NCI-H2107 (cell line): ENCODE measurements around the gene KRT34.
"Not testable (repeated sequence)": the region's sequence is repeated elsewhere in the genome, so short reads cannot be mapped to it uniquely, and the experiment has no call there.

ENCODE experiments used
- DNase-seq: peaks from one replicate; lab custom pipeline; 2025; lab: John Stamatoyannopoulos, UW

KRT34 gene

DNA sequence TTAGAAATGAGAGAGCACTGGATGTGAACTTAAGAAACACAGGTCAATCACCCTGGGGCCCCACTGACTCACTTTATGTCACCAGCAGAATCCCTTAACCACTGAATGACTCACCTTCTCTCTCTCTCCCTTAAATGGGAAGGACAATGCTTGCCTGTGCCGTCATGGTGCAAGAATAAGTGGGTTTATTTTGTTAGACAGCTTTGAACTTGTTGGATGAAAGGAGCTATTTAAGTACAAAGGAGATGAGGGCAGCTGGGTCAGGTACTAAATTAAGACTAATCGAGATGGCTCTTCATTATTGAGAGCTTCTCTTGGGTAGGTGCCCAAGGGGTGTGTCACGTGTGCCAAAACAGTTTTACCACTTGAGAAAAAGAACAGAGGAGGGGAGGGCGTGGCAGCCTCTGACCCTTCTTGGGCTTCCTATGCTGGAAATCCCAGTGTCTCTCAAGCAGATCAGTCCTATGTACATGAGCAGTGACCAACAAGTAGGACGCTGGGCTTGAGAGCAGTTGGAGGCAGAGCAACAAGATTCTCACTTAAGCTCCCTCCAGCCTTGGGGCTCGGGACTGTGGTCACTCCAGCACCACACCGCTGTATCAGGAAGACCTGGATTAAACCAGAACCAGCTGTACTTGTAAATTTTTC is 22.0 kb upstream of the KRT34 start:
- DNase-seq, result no peak

DNA sequence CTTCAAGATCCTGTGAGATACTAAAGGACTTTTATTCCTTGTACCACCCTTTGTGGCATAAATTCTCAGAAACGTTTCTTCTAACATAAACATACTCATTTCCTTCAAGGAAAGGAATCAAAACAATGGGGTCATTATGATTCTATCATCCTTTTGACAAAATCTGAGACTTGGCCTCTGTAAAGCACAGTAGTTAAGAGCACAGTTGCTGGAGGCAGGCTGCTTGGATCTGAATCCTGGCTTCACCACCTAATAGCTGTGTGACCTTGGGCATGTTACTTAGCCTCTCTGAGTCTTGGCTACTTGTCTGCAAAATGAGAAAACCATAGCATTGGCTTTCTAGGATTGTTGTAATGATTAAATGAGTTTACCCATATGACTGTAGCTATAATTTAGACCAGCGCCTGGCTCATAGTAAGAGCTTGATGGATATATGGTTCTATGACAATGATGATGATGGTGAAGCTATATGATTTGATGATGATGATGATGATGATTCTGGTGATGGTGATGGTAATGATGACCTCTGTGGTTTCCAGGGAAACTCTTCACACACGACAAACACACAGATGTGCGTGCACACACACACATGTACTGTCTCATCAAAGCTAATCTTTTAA is 21.4 kb upstream of the KRT34 start:
- no peak for DNase-seq

- no peak for DNase-seq
Observed at GRCh38 chr17:41402161-41402560, 20.1 kb upstream of the KRT34 start.

DNA sequence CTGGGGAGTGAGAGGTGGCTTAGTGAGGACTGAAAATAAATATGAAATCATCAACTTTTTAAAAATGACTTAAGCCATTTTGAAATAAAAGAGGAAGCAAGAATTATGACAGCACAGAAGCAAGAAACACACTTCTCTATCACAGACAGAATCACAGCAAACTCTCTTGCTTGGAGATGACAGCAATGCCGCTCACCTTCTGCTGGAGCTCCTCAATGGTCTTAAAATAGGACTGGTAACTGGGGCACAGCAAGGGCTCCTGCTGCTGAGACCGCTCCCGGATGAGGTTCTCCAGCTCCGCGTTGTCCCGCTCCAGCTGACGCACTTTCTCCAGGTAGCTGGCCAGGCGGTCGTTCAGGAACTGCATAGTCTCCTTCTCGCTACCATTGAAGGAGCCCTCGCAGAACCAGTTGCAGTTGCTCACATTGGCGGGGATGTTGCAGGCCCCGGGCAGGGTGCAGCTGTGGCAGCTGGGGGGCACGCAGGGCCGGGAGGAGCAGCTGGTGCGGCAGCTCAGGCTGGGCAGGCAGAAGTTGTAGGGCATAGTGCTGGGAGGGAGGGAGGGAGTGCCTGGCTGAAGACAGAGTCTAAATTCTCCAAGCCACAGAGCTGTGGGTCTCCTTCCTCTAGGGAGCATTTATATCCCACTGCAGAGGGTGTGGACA is 15.0 kb upstream of the KRT34 start, which contains the start of gene KRT31:
KRT31 (minus strand) TSS at position 613 of the 665 bp plus-strand sequence; CDS start at position 544, 69 bp downstream.
- DNase-seq, result no peak

DNA sequence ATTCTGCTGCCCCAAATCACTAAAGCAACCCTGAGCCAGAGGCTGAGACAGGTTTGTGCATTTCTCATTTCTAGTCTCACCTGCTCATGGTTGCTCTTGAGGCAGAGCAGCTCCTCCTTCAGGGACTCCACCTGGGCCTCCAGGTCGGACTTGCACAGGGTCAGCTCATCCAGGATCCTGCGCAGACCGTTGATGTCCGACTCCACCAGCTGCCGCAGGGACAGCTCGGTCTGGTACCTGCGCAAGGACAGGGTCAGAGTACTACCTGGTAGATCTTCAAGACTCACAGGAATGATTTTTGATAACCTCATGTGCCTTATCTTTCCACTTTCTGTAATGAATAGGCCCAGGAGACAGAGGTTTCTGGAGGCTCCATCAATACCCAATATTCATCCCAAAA is 14.2 kb upstream of the KRT34 start:
- no peak for DNase-seq

GRCh38 chr17:41395611-41396010 is 13.5 kb upstream of the KRT34 start:
- no peak for DNase-seq

DNA sequence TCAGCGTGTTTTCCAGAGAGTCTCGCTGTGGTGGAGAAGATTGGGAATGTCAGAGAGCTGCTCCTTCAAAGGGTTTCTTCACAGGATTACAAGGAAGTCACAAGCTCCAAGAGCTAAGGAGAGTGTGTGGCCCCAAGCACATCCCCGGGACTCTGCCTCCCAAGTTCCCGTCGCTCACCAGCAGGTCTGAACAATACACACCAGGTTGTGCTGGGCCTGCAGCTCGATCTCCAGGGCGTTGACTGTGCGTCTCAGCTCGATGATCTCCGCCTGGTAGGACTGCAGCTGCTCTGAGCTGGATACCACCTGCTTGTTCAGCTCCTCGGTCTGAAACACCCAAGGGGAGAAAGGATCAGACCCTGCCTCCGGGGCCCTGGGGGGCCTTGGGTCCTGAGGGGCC is 12.9 kb upstream of the KRT34 start:
- not testable (repeated sequence) for DNase-seq

DNA sequence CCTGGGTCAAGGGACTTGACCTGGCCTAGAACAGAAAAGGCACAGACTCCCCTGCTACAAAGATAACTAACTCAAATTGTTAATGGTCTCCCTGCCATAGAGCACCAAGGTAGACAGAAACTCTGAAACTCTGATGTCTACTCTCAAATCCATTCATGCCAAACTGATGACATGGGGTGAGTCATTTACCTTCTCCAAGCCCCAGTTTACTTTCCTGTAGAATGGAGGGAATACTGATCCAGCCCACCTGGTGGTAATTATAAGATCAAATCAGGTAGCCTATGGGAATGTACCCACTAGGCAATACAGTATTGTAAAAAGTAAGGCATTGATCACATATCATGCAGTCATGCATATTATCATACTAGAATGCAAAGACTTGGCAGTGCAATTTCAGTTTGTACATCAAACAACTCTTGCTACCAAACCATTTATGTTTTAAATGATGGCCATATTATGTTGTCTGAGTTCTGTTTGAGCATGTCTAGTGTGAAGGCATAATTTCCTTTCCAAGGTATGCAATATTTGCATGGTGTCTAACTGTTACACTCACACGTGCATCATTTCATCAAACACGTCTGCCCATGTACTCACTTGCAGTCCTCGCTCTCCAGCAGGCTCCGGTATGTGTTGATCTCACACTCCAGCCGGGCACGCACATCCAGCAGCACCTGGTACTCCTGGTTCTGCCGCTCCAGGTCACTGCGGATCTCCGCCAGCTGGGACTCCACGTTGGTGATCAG is 12.3 kb upstream of the KRT34 start:
- no peak for DNase-seq

GRCh38 chr17:41393826-41394225 is 11.7 kb upstream of the KRT34 start:
- DNase-seq, result no peak

GRCh38 chr17:41393294-41393693 is 11.2 kb upstream of the KRT34 start:
- DNase-seq, result no peak

DNA sequence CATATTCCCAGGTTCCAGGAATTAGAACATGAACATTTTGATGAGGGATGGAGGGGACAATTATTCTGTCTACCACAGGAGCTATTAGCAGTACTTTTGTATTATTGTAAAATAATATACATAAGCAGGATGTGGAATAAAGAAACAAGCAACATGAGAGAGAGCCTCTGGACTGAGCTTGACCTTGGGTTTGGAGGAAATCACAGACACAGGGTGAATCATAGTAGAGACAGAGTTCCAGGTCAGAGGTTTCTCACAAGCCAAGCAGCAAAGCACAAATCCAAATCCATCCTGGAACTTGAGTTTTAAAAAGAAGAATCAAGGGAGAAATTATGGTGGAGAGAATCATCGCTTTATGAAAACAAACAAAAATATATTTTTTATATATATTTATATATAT is 10.2 kb upstream of the KRT34 start:
- DNase-seq, result no peak

GRCh38 chr17:41391535-41391934 is 9.4 kb upstream of the KRT34 start:
- DNase-seq, result no peak

GRCh38 chr17:41390411-41390938 is 8.4 kb upstream of the KRT34 start:
- no peak for DNase-seq

- DNase-seq, result no peak
Observed at GRCh38 chr17:41387670-41388069, 5.6 kb upstream of the KRT34 start.

GRCh38 chr17:41386227-41386626 is 4.1 kb upstream of the KRT34 start:
- DNase-seq, result no peak

- DNase-seq, result no peak
Observed at GRCh38 chr17:41383690-41384089, 1.6 kb upstream of the KRT34 start.

DNA sequence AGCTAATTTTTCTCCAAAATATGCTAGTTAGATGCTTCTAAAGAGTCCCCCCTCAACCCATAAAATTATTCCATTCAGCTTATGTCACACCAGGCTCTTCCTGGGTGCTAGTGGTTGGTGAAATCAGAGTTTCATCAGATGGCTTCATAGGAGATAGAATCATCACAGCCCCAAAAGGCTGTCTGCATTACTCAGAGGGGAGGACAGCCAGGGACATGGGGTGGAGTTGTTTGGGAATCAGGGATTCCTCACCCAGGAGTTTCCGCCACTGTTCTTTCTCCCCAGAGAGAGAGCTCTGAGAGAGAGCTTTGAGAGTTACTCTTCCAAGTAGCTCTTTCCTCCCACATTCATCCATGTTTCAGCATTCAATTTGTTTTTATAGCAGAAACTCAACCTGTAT is 288 bp upstream of the KRT34 start:
- no peak for DNase-seq

DNA sequence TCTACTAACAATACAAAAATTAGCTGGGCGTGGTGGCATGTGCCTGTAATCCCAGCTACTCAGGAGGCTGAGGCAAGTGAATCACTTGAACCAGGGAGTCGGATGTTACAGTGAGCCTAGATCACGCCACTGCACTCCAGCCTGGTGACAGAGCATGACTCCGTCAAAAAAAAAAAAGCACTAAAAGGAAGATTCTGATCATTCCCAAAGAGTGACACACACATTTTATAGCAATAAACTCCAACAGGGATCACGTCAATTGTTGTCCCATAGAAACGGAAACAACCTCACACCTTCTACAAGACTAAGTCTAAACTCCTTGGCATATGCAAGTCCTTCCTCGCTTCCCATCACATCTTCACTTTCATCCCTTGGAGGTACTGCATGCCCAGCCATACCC is 2.0 kb downstream of the KRT34 start:
- not testable (repeated sequence) for DNase-seq

DNA sequence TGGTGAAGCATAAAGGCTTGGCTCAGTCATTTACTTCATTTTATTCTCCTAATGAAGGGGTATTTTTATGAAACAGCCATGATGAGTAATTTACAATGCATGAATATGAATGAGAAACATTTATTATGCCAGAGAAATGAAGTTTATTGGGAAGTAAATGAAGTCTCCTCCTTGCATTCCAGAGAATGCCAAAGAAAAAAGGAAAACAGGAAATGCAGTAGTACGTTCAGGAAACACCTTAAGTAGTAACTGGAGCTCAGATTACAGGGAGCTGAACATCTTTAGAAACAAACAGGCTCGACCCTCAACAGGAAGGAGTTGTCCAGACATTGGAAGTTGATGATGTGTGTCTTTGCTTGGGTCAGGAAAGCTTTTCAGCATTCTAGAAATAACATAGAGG is 4.6 kb downstream of the KRT34 start:
- no peak for DNase-seq

DNA sequence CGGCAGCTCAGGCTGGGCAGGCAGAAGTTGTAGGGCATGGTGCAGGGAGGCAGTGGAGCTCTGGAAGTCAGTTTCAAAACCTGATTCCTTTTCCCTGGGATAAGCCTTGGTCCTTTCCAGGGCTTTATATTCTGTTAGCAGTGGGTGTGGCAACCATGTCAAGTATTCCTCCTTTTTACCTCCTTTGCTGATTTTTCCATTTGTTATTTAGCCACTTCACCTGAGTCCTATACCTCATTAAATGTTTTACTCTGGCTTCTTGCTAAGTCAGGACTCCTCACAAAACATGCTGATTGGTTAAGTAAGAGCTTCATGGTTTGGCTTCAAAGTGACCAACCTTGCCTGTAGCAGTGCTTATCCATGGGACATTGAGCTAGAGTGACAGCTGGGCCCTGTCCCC is 12.4 kb downstream of the KRT34 start, which contains the start of gene KRT33B:
KRT33B (minus strand) TSS at position 101 of the 400 bp plus-strand sequence; CDS start at position 38, 63 bp downstream.
- DNase-seq, result no peak

DNA sequence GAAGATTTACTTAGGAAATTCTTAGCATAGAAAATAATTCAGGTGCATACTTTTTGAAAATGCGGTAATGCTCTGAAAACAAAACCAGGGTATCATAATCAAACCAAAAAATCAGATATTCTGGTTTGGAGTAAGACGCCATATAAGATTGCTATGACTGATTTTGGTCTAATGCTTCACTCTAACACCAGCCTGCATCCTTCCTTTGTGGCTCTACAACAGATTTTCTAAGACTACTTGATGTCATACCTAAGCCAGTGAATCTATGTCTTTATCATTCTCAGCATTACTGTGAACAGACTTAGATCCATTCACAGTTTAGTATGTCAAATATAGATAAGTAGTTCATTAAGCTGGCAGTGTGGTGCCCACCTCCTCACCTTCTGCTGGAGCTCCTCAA is 13.1 kb downstream of the KRT34 start:
- no peak for DNase-seq

DNA sequence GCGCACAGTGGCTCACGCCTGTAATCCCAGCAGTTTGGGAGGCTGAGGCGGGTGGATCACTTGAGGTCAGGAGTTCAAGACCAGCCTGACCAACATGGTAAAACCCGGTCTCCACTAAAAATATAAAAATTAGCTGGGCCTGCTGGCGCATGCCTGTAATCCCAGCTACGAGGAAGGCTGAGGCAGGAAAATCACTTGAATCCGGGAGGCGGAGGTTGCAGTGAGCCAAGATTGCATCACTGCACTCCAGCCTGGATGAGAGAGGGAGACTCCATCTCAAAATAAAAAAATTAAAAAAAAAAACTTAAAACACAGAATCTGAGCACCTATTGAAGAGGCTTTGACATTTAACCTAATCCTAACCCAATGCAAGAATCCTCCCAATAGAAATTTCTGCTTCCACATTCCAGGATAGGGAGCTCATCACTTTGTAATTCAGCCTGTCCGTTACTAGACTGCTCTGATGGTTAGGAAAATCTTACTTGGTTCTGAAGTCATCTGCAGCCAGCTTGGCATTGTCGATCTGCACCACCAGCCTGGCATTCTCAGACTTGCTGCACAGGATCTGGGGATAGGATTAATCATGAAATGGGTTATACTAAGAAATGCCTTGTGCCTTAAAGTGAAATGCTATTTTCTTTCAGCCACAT is 14.6 kb downstream of the KRT34 start:
- DNase-seq, result no peak
